Loucy (cell line): ENCODE results near the gene CETN3.

Experiments
- H2AFZ ChIP-seq: fragments of 200-600 bp; sonication (generic); 2 replicates; pipeline ENCODE4 v1.6.0; 2016; ENCODE audit warnings: antibody characterized with exemption, mild to moderate bottlenecking, low read length, moderate library complexity
- H3F3A ChIP-seq: fragments of 200-600 bp; 2 replicates; pipeline ENCODE4 v1.6.0; 2016; ENCODE audit warnings: antibody characterized with exemption, low read depth, mild to moderate bottlenecking
- H3K27me3 ChIP-seq: fragments of 200-600 bp; sonication (generic); 2 replicates; pipeline ENCODE4 v1.6.1; 2014; ENCODE audit warnings: low read length, mild to moderate bottlenecking; ENCODE audit not compliant: insufficient read depth, poor library complexity, severe bottlenecking
- H3K36me3 ChIP-seq: fragments of 200-600 bp; sonication (generic); 2 replicates; pipeline ENCODE4 v1.6.1; 2016; ENCODE audit warnings: low read length; ENCODE audit not compliant: insufficient read depth
- H3K4me1 ChIP-seq: fragments of 200-600 bp; sonication (generic); 2 replicates; pipeline ENCODE4 v1.5.1; 2014; ENCODE audit warnings: low read length, mild to moderate bottlenecking; ENCODE audit not compliant: insufficient read depth, poor library complexity, severe bottlenecking
- H3K4me2 ChIP-seq: fragments of 200-600 bp; sonication (generic); 2 replicates; pipeline ENCODE4 v1.6.0; 2014; ENCODE audit warnings: antibody characterized with exemption, low read length, low read depth, mild to moderate bottlenecking; ENCODE audit not compliant: poor library complexity, severe bottlenecking
- H3K4me3 ChIP-seq: fragments of 200-600 bp; sonication (generic); 2 replicates; pipeline ENCODE4 v1.5.1; 2014; ENCODE audit warnings: low read length, mild to moderate bottlenecking, mixed read lengths; ENCODE audit not compliant: poor library complexity, severe bottlenecking
- H3K79me2 ChIP-seq: fragments of 200-600 bp; sonication (generic); 2 replicates; pipeline ENCODE4 v1.6.1; 2014; ENCODE audit warnings: low read length; ENCODE audit not compliant: insufficient read depth
- H3K9ac ChIP-seq: fragments of 200-600 bp; sonication (generic); 2 replicates; pipeline ENCODE4 v1.6.0; 2014; ENCODE audit warnings: mild to moderate bottlenecking, low read depth, low read length, moderate library complexity; ENCODE audit not compliant: poor library complexity, severe bottlenecking
- H3K9me2 ChIP-seq: fragments of 200-600 bp; sonication (generic); replicated peaks from 2 replicates; pipeline ENCODE4 v1.6.1; 2016; ENCODE audit warnings: low read depth, low read length, mixed read lengths
- H3K9me3 ChIP-seq: fragments of 200-600 bp; sonication (generic); 2 replicates; pipeline ENCODE4 v1.6.1; 2014; ENCODE audit warnings: mild to moderate bottlenecking, antibody characterized with exemption, low read length, low read depth; ENCODE audit not compliant: insufficient read depth
- H4K20me1 ChIP-seq: fragments of 200-600 bp; sonication (generic); 2 replicates; pipeline ENCODE4 v1.6.0; 2014; ENCODE audit warnings: antibody characterized with exemption, low read length, mild to moderate bottlenecking; ENCODE audit not compliant: insufficient read depth, poor library complexity, severe bottlenecking
- EZH2phosphoT487 ChIP-seq: fragments of 200-600 bp; IDR thresholded peaks from 2 replicates; pipeline ENCODE4 v1.6.1; 2018; ENCODE audit warnings: antibody characterized with exemption, mild to moderate bottlenecking, moderate library complexity, borderline replicate concordance
- TF ChIP-seq, protein P1 (sequence below): fragments of 200-600 bp; sonication (generic); conservative IDR thresholded peaks from 2 replicates; pipeline ENCODE4 v1.5.1; 2014; ENCODE audit warnings: mild to moderate bottlenecking, antibody characterized with exemption, low read length

CETN3 gene

DNA sequence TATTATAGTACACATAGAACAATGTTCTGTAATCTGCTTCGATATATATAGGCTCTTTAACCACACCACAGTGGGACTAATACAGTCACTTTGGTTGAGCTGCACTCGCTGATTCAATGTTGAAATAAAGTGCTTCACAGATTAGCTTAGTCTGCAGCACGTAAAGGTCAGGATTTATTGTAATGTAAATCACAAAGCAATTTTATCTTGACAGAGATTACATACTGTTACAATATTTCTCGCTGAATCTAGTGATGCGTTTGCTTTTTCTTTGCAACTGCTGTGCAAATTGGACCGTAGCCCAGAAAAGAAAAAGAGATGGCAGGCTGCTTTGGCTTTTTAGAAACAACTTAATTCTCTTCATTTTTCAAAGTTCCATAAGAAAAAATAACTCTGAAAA is 52.9 kb downstream of the CETN3 start:
- no peaks in the 10 kb centered on the region for H3K36me3 ChIP-seq

DNA sequence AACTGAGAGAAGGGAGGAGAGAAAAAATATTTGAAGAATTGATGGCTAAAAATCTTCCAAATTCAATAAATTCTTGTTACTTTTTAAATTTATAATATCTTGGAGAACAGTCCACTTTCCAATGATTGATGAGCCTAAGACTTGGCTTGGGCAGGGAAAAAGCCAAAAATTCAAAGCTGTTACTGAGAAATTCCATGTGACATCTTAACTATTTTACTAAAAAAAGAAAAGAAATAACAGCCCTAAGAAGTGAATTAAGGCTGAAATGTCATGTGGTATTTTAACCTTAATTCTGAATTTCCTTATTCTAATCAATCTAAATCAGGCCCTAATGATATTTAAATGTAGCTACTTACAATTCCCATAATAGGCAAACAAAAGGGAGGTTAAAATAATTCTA is 53.4 kb downstream of the CETN3 start:
- no peak overlapping the region for H3K9ac ChIP-seq
- H3K36me3 ChIP-seq = no peaks in the 10 kb centered on the region
- TF ChIP-seq EZH2phosphoT487 = no peak
- TF ChIP-seq, protein P1, sequence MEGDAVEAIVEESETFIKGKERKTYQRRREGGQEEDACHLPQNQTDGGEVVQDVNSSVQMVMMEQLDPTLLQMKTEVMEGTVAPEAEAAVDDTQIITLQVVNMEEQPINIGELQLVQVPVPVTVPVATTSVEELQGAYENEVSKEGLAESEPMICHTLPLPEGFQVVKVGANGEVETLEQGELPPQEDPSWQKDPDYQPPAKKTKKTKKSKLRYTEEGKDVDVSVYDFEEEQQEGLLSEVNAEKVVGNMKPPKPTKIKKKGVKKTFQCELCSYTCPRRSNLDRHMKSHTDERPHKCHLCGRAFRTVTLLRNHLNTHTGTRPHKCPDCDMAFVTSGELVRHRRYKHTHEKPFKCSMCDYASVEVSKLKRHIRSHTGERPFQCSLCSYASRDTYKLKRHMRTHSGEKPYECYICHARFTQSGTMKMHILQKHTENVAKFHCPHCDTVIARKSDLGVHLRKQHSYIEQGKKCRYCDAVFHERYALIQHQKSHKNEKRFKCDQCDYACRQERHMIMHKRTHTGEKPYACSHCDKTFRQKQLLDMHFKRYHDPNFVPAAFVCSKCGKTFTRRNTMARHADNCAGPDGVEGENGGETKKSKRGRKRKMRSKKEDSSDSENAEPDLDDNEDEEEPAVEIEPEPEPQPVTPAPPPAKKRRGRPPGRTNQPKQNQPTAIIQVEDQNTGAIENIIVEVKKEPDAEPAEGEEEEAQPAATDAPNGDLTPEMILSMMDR = no peak
- no peaks in the 10 kb centered on the region for H3K9me3 ChIP-seq
- H2AFZ ChIP-seq = no peak overlapping the region
- H3K79me2 ChIP-seq = no peaks in the 10 kb centered on the region
- no peaks in the 10 kb centered on the region for H3K4me1 ChIP-seq
- no peaks in the 10 kb centered on the region for H4K20me1 ChIP-seq
- H3K4me3 ChIP-seq = no peak overlapping the region
- no peak overlapping the region for H3K4me2 ChIP-seq
- H3K9me2 ChIP-seq = no peaks in the 10 kb centered on the region
- H3F3A ChIP-seq = no peaks in the 10 kb centered on the region
- H3K27me3 ChIP-seq = no peaks in the 10 kb centered on the region

More for the DNA sequence above, 52.9 kb downstream of the CETN3 start:
- TF ChIP-seq, protein P1 = no peak
- TF ChIP-seq EZH2phosphoT487 = no peak
- Histone ChIP-seq H3K27me3 (no peaks in the 10 kb centered on the region), H3K4me1 (no peaks in the 10 kb centered on the region), H3F3A (no peaks in the 10 kb centered on the region), H3K9me3 (no peaks in the 10 kb centered on the region), H3K9ac (no peak overlapping the region), H3K4me3 (no peak overlapping the region), H3K9me2 (no peaks in the 10 kb centered on the region), H3K4me2 (no peak overlapping the region), H2AFZ (no peak overlapping the region), H4K20me1 (no peaks in the 10 kb centered on the region), H3K79me2 (no peaks in the 10 kb centered on the region)

DNA sequence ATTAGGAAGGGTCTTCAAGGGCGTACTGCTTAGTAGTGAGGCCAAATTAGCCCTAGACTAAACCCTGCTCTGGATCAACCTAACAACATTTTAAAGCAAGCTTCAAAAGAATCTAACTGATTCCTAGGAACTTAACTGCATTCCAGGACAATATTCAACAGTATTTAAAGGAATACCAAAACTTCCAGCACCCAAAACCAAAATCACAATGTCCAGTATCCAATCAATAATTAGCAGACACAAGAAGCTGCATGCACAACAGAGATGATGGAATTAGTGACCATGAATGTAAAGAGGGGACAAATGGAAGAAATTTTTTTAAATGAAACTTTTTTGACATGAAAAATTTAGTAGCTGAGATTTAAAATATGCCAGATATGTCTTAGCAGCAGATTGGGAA is 53.9 kb downstream of the CETN3 start:
- H3F3A ChIP-seq = no peaks in the 10 kb centered on the region
- no peaks in the 10 kb centered on the region for H3K4me1 ChIP-seq
- no peaks in the 10 kb centered on the region for H4K20me1 ChIP-seq
- H3K4me3 ChIP-seq = no peak overlapping the region
- no peak overlapping the region for H3K4me2 ChIP-seq
- no peaks in the 10 kb centered on the region for H3K27me3 ChIP-seq
- no peaks in the 10 kb centered on the region for H3K9me3 ChIP-seq
- H3K36me3 ChIP-seq = no peaks in the 10 kb centered on the region
- TF ChIP-seq EZH2phosphoT487 = no peak
- TF ChIP-seq, protein P1 = no peak
- H3K9me2 ChIP-seq = no peaks in the 10 kb centered on the region
- no peak overlapping the region for H2AFZ ChIP-seq
- no peaks in the 10 kb centered on the region for H3K79me2 ChIP-seq
- no peak overlapping the region for H3K9ac ChIP-seq
